GM12865 (cell line): Measurements from ENCODE around the gene RCAN1.

Experiments
- DNase-seq: peaks from one replicate; pipeline ENCODE4 v3.0.0; 2010; ENCODE audit warnings: low read depth
- H3K4me3 ChIP-seq: 2 replicates; pipeline ENCODE4 v1.5.1; 2011; ENCODE audit warnings: mild to moderate bottlenecking, low read depth, low read length, control low read depth
- TF ChIP-seq, protein P1 (sequence below): IDR thresholded peaks from 2 replicates; pipeline ENCODE4 v1.5.1; 2011; ENCODE audit warnings: low read length, control low read depth, low read depth, inconsistent platforms; ENCODE audit not compliant: insufficient read depth; ENCODE audit errors: missing control alignments

The RCAN1 gene

DNA sequence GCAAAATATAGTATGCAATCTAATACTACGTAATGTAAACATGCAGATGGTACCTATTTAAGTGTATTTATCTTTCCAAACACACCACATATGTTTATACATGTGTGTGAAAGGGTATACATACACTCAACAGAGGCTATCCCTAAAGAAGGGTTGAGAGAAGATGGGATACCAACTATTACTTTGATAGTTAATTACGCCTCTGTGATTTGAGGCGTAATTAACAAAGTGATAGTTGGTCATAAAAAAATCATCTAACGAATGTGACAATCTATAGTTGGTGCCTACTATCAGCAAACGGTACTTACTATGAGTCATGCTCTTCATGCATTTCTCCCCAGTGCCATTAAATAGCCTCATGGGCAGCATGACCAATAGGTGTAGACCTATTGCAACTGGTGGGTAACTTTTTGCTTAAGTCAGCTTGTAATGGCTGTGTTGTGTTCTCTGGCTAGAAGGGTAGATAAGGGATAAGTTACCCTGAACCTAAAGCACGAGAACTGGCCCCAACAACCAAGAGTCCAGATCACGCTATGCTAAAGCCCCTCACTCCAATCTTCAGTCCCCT is 15.3 kb downstream of the RCAN1 start:
- no peak overlapping the region for H3K4me3 ChIP-seq
- no peak for DNase-seq
- TF ChIP-seq, protein P1, sequence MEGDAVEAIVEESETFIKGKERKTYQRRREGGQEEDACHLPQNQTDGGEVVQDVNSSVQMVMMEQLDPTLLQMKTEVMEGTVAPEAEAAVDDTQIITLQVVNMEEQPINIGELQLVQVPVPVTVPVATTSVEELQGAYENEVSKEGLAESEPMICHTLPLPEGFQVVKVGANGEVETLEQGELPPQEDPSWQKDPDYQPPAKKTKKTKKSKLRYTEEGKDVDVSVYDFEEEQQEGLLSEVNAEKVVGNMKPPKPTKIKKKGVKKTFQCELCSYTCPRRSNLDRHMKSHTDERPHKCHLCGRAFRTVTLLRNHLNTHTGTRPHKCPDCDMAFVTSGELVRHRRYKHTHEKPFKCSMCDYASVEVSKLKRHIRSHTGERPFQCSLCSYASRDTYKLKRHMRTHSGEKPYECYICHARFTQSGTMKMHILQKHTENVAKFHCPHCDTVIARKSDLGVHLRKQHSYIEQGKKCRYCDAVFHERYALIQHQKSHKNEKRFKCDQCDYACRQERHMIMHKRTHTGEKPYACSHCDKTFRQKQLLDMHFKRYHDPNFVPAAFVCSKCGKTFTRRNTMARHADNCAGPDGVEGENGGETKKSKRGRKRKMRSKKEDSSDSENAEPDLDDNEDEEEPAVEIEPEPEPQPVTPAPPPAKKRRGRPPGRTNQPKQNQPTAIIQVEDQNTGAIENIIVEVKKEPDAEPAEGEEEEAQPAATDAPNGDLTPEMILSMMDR: no peak

DNA sequence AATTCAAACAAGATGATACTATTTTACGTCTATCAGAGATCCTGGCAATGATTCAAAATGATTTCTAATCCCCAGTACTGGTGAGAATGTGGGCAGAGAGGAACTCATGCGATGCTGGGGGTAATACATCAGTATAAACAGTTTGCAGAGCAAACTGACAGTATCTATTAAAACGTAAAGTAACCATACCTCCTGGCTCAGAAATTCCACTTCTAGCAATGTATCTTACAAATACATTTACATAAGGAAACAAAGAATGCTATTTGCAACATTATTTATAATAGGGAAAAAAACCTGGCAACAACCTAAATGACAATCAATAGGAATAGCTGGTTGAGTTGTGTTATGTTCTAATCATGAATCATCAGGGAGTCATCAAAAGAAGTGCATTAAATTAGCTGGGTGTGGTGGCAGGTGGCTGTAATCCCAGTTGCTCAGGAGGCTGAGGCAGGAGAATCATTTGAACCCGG is 15.9 kb downstream of the RCAN1 start:
- TF ChIP-seq, protein P1: no peak
- no peak for DNase-seq
- no peak overlapping the region for H3K4me3 ChIP-seq

DNA sequence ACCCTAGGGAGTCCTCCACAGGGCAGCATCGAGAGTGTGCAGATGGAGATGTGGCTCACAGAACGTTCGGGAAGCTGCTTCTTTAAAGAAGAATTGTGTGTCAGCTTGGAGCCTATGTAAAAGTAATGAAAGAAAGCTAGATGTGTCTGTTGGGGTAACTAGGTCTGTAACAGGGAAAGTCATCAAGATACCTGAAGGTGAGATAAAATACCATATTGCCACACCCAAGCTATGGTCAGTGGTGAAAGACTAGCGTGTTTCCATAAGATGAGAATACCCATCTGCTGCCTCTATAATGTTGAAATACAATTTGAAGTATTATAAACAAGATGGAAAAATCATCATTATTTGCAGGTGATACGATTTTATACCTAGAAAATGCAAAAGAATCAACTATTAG is 17.5 kb downstream of the RCAN1 start:
- TF ChIP-seq, protein P1: no peak
- no peak for DNase-seq

DNA sequence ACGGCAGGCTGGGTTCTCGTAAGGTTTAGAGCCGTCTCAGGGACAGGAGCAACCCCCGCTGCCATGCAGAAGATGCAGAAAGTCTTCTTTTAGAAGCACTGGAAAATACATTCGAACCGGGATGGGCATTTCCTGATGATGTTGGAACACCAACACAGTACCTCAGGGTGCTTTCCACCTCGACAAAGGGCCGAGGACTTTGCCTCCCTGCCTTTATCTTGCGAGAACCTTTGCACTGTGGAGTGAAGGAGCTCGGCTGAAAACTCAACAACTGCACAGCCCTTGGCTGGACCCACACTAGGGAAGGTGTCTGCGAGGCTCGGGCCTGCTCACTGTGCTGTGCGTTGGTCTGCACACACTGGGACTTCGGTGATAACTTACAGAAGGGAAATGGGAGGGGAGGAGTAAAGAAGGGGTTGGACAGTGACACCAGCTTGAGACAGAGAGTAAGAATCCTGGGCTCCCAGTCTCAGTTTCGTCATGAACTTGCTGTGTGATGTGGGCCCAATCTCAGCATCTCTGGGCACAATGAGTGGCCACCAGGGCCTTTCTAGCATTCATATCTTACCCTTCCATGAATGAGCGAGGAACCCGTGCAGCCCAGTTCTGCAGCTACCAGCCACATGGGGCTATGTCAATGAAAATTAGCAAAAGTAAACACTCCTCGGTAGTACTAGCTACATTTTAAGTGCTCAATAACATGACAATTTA is 18.2 kb downstream of the RCAN1 start:
- DNase-seq: no peak
- no peak overlapping the region for H3K4me3 ChIP-seq
- TF ChIP-seq, protein P1: no peak

More for the DNA sequence above, 17.5 kb downstream of the RCAN1 start:
- no peak overlapping the region for H3K4me3 ChIP-seq

DNA sequence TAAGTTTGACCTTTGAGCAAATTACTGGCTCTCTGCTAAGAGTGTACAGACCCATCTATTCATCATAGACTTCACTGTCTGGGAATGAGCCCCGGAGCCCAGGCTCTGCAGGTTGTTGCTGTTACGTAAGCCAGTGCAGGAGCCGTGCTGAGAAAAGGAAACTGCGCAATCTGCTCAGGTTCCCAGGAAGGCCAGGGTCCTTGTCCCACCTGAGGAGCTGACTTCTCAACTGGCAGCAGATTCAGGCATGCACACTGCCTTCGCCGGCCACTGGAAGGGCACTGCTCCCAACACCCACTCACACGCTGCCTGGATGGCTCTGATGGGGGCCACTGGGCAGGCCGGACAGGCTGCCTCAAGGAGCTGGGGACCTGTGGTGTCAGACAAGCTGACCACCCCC is 19.5 kb downstream of the RCAN1 start:
- no peak overlapping the region for H3K4me3 ChIP-seq
- TF ChIP-seq, protein P1: no peak
- no peak for DNase-seq

DNA sequence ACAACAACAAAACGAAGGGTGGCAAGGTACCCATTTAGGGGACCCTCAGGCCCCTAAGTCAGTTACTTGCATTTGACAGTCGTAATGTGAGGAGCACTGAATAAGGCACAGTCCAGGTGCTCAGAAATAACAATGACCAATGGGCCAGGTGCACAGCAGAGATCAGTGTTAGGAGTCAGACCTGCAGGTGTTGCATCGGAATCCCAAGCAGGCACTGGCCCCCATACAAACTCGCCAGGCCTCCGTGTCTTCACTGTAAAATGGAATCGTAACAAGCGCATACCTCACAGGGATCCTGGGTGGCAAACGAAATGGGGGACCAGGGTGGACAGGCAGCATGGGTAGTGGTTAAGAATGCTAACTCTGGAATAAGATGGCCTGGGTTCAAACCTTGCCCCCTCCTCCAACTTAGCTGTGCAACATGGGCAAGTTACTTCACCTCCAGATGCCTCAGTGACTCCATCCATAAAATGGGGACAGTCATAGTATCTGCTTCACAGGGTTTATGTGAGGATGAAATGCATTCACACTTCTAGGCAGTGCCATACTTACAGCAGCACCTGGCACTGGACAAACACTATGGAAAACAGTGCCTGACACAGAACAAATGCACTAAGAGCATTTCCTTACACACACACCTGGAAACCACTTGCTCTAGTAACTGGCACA is 20.2 kb downstream of the RCAN1 start:
- TF ChIP-seq, protein P1: no peak
- no peak overlapping the region for H3K4me3 ChIP-seq
- DNase-seq: no peak
